ENCODE results near the gene BICC1. TPM values are rescaled to one million over a fixed set of nuclear protein-coding genes. Genes with fewer than 3 reads are reported as not detected.

Gene BICC1
- total RNA-seq, 4 donors from 2014 or later = 28.8 to 39.0 (median 30.5) TPM

DNA sequence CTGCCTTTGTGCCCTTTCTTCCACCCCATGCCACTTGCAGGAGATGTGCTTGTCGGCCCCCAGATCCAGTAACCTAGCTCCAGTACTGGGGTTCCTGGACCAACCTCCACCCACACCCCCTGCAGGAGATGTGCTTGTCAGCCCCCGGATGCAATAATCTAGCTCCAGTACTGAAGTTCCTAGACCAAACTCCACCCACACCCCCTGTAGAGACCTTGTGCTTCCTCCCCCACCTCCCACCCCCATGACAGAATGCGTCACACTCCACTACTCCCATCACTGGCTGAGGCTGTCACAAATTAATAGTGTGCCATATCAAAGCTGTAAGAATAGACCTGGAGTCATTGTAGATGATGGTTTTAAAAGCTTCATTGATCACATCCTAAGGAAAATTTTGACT lies 185.0 kb downstream of the BICC1 start:
- no peak for TF ChIP-seq POLR2A (IDR thresholded peaks at IDR 0.05)
- TF ChIP-seq, protein P1, sequence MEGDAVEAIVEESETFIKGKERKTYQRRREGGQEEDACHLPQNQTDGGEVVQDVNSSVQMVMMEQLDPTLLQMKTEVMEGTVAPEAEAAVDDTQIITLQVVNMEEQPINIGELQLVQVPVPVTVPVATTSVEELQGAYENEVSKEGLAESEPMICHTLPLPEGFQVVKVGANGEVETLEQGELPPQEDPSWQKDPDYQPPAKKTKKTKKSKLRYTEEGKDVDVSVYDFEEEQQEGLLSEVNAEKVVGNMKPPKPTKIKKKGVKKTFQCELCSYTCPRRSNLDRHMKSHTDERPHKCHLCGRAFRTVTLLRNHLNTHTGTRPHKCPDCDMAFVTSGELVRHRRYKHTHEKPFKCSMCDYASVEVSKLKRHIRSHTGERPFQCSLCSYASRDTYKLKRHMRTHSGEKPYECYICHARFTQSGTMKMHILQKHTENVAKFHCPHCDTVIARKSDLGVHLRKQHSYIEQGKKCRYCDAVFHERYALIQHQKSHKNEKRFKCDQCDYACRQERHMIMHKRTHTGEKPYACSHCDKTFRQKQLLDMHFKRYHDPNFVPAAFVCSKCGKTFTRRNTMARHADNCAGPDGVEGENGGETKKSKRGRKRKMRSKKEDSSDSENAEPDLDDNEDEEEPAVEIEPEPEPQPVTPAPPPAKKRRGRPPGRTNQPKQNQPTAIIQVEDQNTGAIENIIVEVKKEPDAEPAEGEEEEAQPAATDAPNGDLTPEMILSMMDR (IDR thresholded peaks at IDR 0.05) = no peak
- no peak for TF ChIP-seq EP300 (IDR thresholded peaks at IDR 0.05)
- 79 to 86% methylated on average over 3 of the region's 3 CpGs for whole genome bisulfite sequencing, 2 donors
- no peak overlapping the region for H3K4me3 ChIP-seq

DNA sequence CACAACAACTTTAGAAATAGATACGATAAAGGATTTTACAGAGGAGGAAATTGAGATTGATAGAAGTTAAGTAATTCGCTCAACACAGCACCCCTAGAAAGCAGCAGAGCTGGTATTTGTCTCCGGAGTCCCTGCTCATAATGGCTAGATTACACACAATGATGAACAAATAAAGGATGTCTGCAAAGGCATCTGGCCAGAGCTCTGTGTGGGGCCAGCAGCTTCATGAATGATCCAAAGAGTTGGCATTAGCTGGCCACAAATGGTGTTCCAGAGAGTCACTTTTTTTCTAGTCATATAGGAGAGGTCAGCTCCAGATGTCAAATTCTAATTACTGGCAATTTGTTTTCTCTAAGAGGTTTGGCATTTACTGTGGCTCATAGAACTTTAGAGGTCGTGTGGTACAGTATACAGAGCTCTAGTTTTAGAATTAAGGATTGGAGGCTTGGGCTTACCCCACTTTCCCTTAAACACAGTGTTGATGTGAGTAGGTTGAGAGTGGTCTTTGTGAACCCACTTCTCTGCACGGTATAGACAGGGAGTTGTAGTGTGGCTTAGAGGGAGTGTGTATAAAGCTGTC lies 186.2 kb downstream of the BICC1 start:
- Histone ChIP-seq H3K27ac (no peak overlapping the region), H3K9me3 (peaks cover 0 to 4% (median 0%) of the 10 kb centered on the region in 4 donors), H3K4me1 (peaks cover 0 to 14% (median 3%) of the 10 kb centered on the region in 4 donors), H3K36me3 (no peaks in the 10 kb centered on the region), H3K4me3 (no peak overlapping the region), H3K27me3 (no peaks in the 10 kb centered on the region)
- DNase-seq (ENCODE audit: low spot score in 2 of 2) = no peak
- 67 to 84% methylated on average over 5 of the region's 5 CpGs for WGBS, 2 donors
- TF ChIP-seq, protein P1 (IDR thresholded peaks at IDR 0.05) = no peak
- TF ChIP-seq EP300 (IDR thresholded peaks at IDR 0.05) (no peak), POLR2A (IDR thresholded peaks at IDR 0.05) (no peak)

More for the DNA sequence above, 185.0 kb downstream of the BICC1 start:
- Histone ChIP-seq H3K27me3 (no peaks in the 10 kb centered on the region), H3K4me1 (peaks cover 0 to 12% (median 3%) of the 10 kb centered on the region in 4 donors), H3K9me3 (peaks cover 0 to 4% (median 0%) of the 10 kb centered on the region in 4 donors), H3K27ac (no peak overlapping the region), H3K36me3 (no peaks in the 10 kb centered on the region)
- no peak for DNase-seq (ENCODE audit: low spot score in 2 of 2)

DNA sequence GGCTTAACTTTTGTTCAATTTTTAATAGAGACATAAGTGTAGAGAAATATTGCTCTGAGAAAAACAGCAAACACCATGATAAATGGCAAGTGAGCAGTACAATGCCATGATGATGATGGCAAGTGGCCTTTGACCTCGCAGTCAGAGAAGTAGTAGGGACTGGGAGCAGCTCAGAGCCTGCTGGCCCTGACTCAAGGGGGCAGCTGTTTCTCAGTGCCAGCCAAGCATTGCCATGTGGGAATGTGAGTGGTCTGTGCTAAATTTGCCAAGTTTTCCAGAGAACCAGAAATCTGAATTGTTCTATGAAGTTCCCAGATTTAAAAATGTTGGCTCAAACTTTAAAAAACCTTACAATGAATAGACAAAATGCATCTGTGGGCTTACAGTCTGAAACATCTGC lies 187.9 kb downstream of the BICC1 start:
- H3K27ac ChIP-seq = no peak overlapping the region
- DNase-seq (ENCODE audit: low spot score in 2 of 2) = no peak
- H3K36me3 ChIP-seq = no peaks in the 10 kb centered on the region
- no peaks in the 10 kb centered on the region for H3K9me3 ChIP-seq
- TF ChIP-seq EP300 (IDR thresholded peaks at IDR 0.05) (no peak), POLR2A (IDR thresholded peaks at IDR 0.05) (no peak)
- TF ChIP-seq, protein P1 (IDR thresholded peaks at IDR 0.05) = no peak
- H3K27me3 ChIP-seq = no peaks in the 10 kb centered on the region
- no peak overlapping the region for H3K4me3 ChIP-seq
- WGBS, 2 donors = 85% methylated on average over 1 of the region's 1 CpG
- H3K4me1 ChIP-seq = peaks cover 0 to 19% (median 3%) of the 10 kb centered on the region in 4 donors

DNA sequence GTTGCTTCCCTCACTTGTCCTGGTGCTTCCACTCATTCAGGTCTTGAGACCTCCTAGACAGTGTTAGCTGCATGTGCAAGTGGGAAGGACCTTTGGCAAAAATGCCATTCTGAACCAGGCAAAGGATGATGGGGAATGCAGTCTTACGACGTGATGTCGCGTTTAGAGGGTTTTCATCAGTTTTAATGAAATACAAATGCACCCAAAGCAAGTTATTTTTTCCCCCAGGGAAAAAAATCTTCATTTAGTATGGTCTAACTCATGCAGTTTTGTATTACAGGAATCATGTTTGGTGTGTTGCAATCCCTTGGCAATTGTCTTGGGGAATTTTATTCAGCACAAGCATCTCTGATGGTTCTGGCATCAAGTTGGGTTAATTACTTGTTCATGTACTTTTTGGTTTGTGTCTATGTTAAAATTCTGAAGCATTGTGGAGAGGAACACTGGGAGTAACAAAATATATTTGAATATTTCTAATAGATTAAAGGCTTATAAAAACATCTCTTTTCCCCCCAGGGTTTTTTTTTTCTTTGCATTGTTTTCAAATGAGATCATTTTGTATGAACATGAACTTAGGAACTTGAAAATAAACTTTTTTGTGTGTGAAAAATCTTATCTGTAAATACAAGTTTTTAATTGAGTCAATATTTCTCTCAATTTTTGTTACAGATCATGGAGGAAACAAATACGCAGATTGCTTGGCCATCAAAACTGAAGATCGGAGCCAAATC lies 188.9 kb downstream of the BICC1 start:
- Histone ChIP-seq H3K4me3 (no peak overlapping the region), H3K4me1 (peaks cover 0 to 19% (median 3%) of the 10 kb centered on the region in 4 donors), H3K27ac (peak overlapping the region in 2 of 4 donors; percentile 18 to 33), H3K36me3 (no peaks in the 10 kb centered on the region), H3K9me3 (no peaks in the 10 kb centered on the region), H3K27me3 (no peaks in the 10 kb centered on the region)
- DNase-seq (ENCODE audit: low spot score in 2 of 2) = peak in 1 of 2 donors; percentile 72
- WGBS, 2 donors = 52 to 63% methylated on average over 6 of the region's 6 CpGs
- no peak for TF ChIP-seq POLR2A (IDR thresholded peaks at IDR 0.05)
- peak in 1 of 2 donors; percentile 79 for TF ChIP-seq EP300 (IDR thresholded peaks at IDR 0.05)
- TF ChIP-seq, protein P1 (IDR thresholded peaks at IDR 0.05) = no peak

DNA sequence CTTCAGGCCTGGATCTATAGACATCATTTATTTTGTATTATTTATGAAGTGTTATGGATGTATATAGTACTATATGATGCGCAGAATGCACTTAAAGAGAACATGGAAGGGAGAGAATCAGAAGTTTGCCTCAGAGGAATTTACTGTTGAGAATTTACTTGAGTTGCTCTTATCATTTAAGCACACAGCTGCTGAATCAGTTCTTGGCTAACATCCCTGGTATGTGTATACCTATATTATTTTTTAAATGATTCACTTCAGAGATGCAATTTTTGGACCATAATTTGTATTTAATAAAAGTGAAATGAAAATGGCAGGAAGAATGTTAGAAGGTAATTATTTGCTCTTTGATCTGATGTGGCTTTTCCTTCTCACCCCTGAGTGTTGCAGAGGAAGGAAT lies 191.6 kb downstream of the BICC1 start:
- 92 to 100% methylated on average over 1 of the region's 1 CpG for WGBS, 2 donors
- no peak for DNase-seq (ENCODE audit: low spot score in 2 of 2)
- Histone ChIP-seq H3K36me3 (no peaks in the 10 kb centered on the region), H3K27me3 (no peaks in the 10 kb centered on the region), H3K4me1 (peaks cover 0 to 19% (median 3%) of the 10 kb centered on the region in 4 donors), H3K9me3 (no peaks in the 10 kb centered on the region), H3K27ac (peak overlapping the region in 1 of 4 donors; percentile 20), H3K4me3 (no peak overlapping the region)
- no peak for TF ChIP-seq EP300 (IDR thresholded peaks at IDR 0.05)
- no peak for TF ChIP-seq POLR2A (IDR thresholded peaks at IDR 0.05)
- TF ChIP-seq, protein P1 (IDR thresholded peaks at IDR 0.05) = no peak
